HL-60/S4 treated with phorbol 12-myristate 13-acetate at 8.2 ng/mL for 4 days and 3 days (cell line): Measurements from ENCODE around the gene SLC35E3.

Source experiments
- in situ Hi-C: fragments of 300-500 bp; cut with MboI; formaldehyde crosslinking; loops from 2 replicates; pipeline ENCODE4 v1.15.0; 2022; ENCODE audit warnings: low sequenced_read_pairs

SLC35E3 gene

GRCh38 chr12:68769941-68770340 lies 24.0 kb downstream of the SLC35E3 start:
- in situ Hi-C loops = no loop called here

- in situ Hi-C loops = no loop called here
These were observed 25.4 kb downstream of the SLC35E3 start for GRCh38 chr12:68771223-68771925.

GRCh38 chr12:68772714-68773113 lies 26.7 kb downstream of the SLC35E3 start:
- in situ Hi-C loops = no loop called here

GRCh38 chr12:68773582-68773981 lies 27.6 kb downstream of the SLC35E3 start:
- in situ Hi-C loops = no loop called here

DNA sequence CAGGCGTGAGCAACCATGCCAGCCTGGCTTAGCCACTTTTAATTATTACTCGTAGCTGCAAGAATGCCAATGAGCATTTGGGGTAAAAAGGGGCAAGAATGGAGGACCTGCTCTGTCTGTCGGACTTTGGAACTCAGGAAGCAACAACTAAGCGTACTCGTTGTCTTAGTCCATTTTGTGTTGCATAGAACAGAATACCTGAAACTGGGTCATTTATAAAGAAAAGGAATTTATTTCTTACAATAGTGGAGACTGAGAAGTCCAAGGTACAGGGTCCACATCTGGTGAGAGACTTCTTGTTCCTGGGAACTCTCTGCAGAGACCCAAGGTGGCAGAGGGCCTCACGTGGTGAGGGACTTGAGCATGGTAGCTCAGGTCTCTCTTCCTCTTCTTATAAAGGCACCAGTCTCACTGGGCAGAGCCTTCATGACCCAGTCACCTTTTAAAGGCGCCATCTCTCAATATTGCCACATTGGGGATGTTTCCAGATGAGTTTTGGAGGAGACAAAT lies 29.2 kb downstream of the SLC35E3 start:
- in situ Hi-C loops = no loop called here

- in situ Hi-C loops = no loop called here
These were observed 31.1 kb downstream of the SLC35E3 start for GRCh38 chr12:68776976-68777610.

- in situ Hi-C loops = no loop called here
These were observed 33.3 kb downstream of the SLC35E3 start for GRCh38 chr12:68779280-68779679.

DNA sequence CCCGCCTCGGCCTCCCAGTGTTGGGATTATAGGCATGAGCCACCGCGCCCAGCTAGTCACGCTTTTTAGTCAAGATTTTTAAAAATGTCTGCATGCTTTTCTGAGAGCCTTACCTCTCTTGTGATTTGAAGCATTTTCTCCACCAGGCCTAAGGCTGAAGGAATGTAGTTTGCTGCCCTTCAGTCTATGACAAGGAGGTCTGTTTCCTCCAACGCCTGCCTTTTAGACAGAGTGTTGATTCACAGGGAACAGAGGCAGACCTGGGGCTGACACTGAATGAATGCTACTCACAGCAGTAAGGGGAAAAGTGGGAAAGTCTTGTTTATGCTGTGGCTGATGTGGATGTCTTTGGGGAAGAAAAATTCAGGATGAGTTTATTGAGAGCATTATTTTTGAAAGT lies 34.8 kb downstream of the SLC35E3 start:
- in situ Hi-C loops = no loop called here

DNA sequence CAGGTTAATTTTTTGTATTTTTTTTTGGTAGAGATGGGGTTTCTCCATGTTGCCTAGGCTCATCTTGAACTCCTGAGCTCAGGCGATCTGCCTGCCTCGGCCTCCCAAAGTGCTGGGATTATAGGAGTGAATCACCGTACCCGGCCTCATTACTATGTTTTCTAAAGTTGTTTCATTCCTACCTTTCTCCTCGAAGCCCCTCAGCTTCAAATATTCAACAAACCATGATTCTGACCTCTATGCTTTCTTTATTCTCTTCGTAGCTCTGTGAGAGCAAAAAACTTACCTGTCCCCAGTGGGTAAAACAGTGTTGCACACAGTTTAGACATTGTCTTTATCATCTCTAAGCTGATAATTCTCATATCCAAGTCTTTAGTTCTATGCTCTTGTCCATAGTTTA lies 35.8 kb downstream of the SLC35E3 start:
- in situ Hi-C loops = no loop called here

- in situ Hi-C loops = no loop called here
These were observed 38.0 kb downstream of the SLC35E3 start for GRCh38 chr12:68784015-68784414.

DNA sequence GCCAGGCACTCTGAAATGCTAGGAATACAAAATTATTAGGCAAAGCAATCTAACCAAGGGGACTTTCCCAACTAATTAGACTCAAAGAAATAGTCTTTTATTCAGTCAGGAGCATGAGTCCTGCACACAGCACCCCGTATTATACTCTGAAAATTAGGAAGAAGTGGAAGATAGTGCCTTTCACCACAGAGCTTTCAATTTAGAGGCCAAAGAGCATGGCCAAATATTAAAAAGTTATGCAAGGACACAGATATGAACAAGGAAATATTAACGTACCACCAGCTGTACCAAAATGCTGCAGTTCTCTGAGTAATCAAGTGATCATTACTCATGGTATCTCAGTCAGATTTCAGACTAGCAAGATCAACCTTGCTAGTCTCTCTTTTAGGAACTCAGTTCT lies 39.4 kb downstream of the SLC35E3 start:
- in situ Hi-C loops = no loop called here

- in situ Hi-C loops = no loop called here
These were observed 39.8 kb downstream of the SLC35E3 start for GRCh38 chr12:68785823-68786222.

DNA sequence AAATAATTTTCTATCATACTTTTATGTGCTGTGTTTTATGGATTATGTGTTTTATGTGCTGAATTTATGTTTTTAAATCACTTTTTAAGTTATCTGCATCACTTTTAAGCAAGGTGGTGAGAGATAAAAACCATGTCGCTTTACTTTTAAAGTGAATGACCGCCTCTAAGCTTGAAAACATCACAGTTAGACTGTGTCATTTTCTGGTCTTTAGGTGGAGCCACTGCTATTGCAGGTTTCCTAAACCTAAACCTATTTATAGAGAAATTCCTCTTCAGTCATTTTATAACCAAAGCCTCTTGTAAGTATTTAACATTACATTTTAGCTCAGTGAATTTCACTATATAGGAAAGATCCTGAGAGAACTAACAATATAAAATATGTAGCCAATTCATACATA lies 41.0 kb downstream of the SLC35E3 start:
- in situ Hi-C loops = no loop called here

DNA sequence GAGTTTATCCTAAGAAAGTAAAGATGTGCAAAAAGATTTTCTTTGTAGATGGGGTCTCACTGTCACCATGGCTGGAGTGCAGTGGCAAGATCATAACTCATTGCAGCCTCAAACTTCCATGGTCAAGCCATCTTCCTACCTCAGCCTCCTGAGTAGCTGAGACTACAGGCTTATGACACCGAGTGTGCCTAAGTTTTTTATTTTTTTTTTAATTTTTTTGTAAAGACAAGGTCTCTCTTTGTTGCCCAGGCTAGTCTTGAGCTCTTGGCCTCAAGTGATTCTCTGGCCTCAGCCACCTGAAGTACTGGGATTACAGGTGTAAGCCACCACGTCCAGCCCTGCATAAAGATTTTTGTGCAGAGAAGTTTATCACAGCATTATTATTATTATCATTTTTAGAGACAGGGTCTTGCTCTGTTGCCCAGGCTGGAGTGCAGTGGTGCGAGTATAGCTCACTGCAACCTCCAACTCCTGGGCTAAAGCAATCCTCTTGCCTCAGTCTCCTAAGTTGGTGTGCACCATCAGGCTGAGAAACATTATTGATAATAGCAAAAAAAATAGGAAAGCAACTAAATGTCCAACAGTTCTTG lies 42.7 kb downstream of the SLC35E3 start:
- in situ Hi-C loops = no loop called here

- in situ Hi-C loops = no loop called here
These were observed 43.3 kb downstream of the SLC35E3 start for GRCh38 chr12:68789144-68789878.

DNA sequence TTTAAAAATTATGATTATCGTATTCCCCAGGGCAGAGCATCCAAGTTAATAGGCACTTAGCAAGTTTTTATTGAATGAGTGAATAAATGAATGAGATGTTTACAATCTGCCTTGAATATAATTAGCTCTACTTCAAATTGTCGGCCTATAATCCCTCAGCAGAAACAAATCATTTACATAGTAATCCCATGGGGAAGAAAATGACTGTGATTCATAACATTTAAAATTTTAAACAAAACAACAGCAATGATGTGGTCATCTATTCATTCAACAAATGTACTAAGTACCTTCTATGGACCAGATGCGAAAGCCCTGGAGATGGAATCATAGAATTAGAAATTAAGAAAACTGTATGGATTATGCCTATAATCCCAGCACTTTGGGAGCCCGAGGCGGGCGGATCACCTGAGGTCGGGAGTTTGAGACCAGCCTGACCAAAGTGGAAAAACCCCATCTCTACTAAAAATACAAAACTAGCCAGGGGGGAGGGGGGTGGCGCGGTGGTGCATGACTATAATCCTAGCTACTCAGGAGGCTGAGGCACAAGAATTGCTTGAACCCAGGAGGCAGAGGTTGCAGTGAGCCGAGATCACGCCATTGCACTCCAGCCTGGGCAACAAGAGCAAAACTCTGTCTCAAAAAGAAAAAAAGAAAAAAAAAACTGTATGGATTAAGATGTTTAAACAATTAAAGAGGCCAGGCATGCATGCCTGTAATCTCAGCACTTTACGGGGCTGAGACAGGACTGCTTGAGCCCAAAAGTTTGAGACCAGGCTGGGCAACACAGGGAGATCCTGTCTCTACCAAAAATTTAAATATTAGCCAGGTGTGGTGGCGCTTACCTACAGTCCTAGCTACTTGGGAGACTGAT lies 44.3 kb downstream of the SLC35E3 start:
- in situ Hi-C loops = no loop called here

DNA sequence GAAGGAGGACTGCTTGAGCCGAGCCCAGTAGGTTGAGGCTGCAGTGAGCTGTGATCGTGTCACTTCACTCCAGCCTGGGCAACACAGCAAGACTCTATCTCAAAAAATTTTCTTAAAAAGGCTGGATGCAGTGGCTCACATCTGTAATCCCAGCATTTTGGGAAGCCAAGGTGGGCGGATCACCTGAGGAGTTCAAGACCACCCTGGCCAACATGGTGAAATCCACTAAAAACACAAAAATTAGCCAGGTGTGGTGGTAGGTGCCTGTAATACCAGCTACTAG lies 44.9 kb downstream of the SLC35E3 start:
- in situ Hi-C loops = no loop called here

GRCh38 chr12:68791897-68792481 lies 46.0 kb downstream of the SLC35E3 start:
- in situ Hi-C loops = no loop called here

- in situ Hi-C loops = no loop called here
These were observed 47.0 kb downstream of the SLC35E3 start for GRCh38 chr12:68792952-68793351.

- in situ Hi-C loops = no loop called here
These were observed 47.5 kb downstream of the SLC35E3 start for GRCh38 chr12:68793436-68793835.
